NCI-H2107 treated with DMSO at 0.1 percent for 48 hours (cell line): Measurements from ENCODE around the gene C19orf73.

Experiments used
- DNase-seq: peaks from one replicate; lab custom pipeline; 2025; ENCODE audit not compliant: unreplicated experiment; lab: John Stamatoyannopoulos, UW

C19orf73 gene

DNA sequence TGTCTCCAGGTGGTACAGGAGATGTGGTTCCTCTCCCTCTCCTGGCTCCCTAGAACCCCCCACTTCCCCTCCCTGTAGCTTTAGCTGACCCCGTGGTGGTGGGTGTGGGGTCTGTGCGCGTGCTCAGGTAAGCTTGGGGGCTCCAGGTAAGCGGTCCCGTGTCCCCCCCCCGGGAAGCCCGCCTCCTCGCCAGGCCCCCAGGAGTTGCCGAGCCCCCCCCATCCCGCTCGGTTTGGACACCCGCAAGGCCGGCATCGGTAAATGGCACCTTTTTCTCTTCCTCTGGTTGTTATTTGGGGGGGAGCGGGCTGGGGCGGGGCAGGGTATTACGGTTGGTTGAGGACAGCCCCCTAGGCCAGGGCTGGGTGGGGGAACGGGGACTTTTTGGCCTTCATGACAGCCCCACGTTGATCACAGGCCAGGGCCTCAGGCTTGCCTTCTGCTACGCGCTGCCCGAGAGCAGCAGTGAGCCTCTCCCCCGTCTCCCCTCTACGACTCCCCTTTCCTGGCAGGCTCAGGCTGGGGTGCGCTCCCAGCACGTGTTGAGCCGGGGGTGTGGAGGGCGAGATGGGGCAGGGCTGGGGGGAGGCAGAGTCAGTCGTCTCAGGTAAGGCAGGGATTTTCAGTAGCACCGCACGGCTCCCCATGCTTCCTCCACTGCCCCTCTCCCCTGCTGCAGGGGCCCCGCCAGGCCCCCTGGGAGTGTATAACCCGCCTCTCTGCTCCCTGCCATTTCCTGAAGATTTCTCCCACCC lies 15.4 kb downstream of the C19orf73 start:
- no peak for DNase-seq

DNA sequence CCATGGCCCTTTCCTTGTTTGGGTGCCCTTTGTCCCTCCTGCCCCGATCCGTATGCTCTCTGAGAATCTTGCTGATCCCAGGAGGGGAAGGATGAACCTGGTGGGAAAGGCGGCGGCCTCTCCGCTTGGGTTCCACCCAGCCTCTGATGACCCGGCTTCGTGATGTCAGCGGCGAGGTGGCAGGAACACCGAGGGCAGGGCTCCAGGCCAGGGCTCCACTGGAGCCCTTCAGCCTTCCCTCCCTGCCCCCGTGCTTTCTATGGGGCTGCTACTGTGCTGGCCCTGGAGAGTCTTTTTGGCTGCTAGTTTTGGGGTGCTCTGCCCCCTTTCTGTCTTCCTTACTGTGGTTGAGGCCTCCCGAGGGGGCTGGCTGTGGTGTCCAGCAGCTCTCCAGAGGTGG lies 16.6 kb downstream of the C19orf73 start:
- no peak for DNase-seq

DNA sequence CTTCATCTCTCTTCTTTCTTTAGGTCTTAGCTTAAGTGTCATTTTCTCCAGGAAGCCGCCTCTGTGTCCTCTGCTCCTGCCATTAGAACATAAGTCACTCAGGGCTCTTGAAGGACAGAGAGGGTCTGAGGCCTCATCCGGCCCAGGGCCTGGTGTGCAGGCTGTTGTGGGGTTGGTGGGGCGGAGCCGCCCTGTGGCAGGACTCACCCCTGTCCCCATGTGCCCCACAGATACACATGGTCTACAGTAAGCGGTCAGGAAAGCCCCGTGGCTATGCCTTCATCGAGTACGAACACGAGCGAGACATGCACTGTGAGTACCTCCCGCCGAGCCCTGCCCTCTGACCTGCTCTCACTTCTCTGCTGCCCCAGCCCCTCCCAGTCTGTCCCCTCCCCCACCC lies 17.8 kb downstream of the C19orf73 start:
- DNase-seq, result no peak

DNA sequence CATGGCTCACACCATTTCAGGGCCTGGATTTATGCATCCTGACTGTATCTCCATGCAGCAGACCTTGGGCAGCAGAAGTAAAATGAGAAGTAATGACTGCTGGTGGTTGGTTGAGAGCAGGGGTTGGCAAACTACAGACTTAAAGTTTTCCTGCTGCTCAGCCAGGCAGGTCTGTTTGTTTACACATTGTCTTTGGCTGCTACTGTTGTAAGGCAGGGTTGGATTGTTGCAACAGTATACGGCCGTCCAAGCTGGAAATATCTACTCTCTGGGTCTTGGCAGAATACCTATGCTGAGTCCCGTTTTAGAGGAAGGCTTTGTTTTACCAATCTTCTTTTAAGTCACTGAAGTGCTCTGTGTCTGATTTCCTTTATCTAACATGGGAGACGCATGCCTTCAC lies 20.1 kb downstream of the C19orf73 start:
- DNase-seq, result no peak

DNA sequence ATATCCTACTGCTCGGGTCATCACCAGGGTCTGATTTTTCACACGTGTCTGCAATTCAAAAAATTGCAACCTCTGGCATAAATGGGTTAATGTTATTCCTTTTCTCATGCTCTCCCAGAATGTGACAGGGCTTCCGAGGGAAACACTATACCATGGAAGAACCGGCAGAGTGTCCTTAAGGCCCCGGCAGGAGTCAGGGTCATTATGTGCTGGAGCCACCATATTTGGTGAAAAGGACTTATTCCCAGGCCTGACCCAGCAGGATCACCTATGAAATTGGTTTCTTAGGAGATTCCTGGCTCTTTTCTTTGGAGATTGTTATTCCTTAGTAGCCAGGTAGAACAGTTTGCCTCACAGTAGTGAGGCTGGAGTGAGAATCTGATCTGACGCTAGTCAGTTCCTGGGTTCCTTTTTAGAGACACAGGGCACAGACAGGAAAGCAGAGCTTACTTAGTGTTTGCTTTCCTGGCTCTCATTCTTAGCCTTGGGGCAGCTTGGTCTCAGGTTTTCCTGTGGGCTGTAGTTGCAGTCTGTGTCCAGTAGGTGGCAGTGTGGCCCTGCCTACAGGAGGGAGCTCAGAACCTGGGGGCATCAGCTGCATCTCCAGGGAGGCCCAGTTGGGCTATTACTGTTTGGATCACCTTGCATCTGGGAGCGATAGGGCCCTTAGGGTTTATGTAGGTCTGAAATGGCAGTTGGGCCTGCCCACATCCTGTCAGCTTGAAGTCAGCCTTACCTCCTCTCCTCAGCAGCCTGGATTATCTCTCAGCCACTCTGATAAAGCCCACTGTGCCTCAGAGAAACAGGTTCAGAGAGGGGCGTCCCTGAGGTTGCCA lies 21.3 kb downstream of the C19orf73 start:
- peak; percentile 58 for DNase-seq

DNA sequence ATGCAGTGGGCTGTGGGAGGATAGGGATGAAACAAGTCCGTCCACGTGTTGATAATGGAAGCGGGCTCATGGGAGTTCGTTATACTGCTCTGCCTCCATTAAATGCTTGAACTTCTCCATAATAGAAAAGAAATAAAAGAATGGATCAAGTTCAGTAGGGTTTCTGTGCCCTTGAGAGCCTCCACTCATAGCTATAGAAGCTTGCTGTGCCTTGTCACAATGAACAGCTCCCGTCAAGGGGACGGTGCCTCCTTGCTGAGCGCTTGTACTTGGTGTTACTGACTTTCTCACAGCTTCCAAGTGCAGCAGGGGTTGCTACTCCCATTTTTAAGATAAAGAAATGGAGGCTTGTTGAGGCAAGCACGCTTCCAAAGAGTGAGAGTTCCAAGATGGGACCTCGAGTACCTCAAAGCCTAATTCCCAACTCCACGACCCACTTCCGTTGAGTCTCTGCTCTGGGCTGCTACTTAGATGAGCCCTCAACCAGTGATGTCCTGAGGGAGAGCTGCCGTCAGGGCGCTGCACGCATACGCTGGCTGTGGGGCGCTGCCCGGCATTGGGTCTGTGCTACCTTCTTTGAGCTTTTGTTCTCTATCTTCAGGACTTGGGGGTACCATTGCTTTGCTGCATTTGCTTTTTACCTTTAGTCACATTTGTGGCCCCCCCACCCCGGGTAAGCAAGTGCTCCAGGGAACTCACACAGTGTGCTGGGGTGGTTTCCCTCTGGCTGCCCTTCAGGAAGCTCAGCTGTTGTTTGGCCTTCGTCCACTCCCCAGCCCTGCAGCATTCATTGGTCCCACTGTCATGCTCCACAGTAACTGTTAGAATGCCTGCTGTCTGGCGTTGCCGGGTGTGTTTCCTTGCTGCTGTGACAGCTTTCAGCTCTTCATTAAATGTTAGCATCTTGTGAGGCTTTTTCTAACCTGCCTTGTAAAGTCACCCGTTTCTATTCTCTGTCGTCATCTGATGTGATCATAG lies 24.1 kb downstream of the C19orf73 start:
- no peak for DNase-seq

DNA sequence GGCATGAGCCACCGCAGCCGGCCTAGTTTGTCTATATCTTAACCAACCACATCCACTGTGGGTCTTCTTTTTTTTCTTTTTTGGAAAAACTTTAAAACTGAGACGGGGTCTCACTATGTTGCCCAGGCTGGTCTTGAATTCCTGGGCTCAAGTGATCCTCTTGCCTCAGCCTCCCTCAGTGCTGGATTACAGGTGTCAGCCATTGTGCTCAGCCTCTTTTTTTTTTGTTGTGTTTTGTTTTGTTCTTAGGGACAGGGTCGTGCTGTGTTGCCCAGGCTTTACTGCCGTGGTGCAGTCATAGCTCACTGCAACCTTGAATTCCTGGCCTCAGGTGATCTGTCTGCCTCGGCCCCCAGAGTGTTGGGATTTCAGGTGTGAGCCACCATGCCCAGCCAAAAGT lies 26.3 kb downstream of the C19orf73 start:
- no peak for DNase-seq

DNA sequence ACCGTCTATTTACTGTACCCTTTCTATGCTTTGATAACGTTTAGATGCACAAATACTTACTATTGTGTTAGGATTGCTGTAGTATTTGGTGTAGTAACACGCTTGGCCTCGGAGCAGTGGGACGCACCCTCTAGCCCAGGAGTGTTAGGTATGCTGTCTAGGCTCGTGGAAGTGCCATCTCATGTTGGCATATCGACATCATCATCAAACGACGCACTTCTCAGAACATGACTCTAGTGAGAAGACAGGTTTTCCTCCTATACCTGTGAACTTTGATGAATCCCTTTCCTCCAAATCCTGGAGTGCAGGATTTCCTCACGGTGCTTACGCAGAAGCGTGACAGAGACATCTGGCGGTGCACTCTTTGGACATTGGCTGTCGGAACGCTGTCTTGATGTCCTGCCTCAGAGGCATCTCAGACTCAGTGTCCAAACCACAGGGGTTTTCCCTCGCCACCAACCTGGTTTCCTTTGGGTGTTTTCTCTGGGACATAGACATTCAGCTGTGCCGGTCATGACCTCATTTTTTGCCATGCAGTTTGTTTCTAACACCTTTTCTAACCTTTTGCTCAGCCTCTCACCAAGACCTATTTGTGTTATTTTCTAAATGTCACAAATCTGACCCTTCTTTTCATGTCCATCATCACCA lies 27.4 kb downstream of the C19orf73 start:
- no peak for DNase-seq

DNA sequence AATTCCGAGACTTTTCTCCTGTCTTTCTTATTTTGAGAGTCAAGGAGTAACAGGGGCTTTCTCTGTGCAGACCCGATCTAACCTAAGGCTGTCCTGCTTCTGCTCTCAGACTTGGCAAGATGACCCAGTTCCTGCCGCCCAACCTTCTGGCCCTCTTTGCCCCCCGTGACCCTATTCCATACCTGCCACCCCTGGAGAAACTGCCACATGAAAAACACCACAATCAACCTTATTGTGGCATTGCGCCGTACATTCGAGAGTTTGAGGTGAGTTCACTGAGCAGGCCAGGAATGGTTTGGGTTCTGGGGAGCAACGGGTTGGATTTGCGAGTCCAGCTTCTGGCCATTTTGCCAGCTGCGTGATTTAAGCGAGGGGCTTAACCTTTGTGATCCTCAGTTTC lies 32.6 kb downstream of the C19orf73 start:
- DNase-seq, result no peak

DNA sequence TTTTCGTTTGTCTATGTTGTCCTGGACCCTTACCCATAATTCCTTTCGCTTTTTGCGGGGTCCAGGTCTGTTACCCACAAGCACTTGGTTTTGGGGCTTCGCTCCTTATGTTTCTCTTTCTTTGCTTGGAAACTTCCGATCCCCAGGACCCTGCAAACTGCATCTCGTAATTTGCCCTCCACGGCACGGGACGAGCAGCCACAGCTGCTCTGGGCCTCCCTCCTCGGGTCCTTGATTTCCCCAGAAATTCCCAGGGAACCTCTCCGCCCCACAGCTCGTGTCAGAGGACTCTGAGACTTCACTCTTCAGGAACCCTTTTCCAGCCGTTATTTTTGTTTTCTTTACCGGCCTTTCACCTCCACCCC lies 33.1 kb downstream of the C19orf73 start:
- DNase-seq, result no peak

DNA sequence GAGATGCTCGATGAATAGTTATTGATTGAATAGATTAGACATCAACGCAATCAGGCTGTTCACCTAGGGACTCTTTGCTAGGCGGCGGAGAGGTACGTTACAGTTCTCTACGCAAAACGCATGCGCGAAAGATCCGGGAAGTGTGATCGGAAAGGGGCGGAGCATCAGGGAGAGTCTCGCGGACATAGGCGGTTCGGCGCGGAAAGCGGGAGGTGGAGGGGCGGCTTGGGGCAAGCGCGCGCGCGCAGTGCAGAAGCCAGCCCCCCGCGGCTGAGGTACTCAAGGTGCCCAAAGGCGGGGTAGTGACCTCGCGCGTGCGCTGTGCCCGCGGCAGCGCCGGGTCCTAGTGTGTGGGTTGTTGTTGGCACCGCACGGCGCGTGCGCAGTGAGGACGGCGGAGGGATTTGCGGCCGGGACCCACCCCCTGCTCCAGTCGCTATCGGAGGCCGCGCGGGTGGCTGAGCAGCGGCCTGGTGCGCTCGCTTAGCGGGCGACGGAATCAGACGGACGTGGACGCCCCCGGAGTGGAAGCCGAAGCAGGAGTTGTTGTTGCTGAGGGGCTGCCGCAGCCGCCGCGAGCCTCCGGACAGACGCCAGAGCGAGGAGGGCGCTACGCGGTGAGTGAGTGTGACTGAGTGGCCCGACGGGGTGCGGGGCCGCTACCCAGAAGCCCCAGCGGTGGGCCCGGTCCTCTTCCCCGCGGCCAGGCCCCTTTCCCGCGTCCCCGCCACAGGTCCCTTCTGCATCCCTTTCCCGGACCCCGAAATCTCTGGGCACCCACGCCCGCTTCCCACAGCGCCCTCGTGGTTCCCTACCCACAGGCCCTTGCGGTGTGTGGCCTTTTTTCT lies 33.7 kb downstream of the C19orf73 start, which contains the start of gene SNRNP70:
Gene SNRNP70, plus strand, starts transcription at position 432 of the 848 bp plus-strand sequence. CDS start 964 bp downstream, outside the sequence.
- DNase-seq, result peak; percentile 97

DNA sequence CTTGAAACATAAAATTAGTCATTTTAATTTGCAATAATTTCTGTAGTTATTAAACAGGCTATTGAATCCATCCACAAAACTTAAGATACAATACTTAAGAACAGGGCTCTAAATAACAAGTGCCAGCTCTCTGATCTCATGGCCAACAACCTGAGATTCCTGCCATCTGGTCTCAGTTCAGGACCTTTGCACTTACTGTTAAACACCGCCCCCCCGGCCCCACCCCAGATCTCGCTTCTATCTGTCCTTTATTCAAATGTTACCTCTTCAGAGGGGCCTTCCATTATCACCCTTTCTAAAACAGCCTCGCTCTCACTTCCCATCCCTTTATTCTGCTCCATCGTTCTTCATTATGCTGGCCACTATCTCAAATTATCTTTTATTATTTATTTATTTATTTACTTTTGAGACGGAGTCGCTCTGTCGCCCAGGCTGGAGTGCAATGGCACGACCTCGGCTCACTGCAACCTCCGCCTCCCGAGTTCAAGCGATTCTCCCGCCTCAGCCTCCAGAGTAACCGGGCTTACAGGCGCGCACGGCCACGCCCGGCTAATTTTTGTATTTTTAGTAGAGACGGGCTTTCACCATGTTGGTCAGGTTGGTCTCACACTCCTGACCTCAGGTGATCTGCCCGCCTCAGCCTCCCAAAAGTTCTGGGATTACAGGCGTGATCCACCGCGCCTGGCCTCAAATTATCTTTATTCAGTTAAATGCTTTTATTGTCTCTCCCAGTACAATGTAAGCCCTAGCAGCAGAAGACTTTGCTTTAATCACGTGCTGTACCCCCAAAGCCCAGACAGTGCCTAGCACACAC lies 34.5 kb downstream of the C19orf73 start:
- DNase-seq, result no peak

DNA sequence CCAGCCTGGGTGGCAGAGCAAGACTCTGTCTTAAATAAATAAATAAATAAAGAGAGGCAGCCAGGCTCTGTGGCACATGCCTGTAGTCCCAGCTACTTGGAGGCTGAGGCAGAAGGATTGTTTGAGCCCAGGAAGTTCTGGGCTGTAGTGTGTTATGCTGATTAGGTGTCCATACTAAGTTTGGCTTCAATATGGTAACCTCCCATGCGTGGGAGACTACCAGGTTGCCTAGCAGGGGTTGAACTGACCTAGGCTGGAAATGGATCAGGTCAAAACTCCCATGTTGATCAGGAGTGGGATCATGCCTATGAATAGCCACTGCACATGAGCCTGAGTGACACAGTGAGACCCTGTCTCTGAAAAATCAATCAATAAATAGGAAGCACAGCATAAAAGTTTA lies 37.7 kb downstream of the C19orf73 start:
- no peak for DNase-seq

DNA sequence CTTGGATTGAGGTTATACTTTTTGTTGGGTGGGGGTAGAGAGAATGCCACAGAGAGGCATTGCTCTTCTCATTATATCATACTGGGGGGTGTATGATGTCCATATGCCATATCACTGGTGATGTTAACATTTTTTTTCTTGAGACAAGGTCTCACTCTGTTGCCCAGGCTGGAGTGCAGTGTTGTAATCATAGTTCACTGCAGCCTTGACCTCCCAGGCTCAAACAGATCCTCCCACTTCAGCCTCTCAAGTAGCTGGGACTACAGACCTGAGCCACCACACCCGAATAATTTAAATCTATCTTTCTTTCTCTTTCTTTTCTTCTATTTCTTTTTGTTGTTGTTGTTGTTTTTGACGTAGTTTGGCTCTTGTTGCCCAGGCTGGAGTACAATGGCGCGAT lies 38.6 kb downstream of the C19orf73 start:
- DNase-seq, result no peak

DNA sequence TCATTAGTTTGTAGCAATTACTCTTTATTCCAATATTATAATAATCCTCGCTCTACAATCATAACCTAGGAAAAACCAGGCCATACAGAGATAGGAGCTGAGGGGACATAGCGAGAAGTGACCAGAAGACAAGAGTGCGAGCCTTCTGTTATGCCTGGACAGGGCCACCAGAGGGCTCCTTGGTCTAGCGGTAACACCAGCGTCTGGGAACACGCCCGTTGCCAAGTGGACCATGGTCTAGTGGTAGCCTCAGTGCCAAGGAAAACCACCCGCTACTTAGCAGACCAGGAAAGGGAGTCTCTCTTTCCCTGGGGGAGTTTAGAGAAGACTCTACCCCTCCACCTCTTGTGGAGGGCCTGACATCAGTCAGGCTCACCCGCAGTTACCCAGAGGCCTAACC lies 44.1 kb downstream of the C19orf73 start:
- peak; percentile 7 for DNase-seq

DNA sequence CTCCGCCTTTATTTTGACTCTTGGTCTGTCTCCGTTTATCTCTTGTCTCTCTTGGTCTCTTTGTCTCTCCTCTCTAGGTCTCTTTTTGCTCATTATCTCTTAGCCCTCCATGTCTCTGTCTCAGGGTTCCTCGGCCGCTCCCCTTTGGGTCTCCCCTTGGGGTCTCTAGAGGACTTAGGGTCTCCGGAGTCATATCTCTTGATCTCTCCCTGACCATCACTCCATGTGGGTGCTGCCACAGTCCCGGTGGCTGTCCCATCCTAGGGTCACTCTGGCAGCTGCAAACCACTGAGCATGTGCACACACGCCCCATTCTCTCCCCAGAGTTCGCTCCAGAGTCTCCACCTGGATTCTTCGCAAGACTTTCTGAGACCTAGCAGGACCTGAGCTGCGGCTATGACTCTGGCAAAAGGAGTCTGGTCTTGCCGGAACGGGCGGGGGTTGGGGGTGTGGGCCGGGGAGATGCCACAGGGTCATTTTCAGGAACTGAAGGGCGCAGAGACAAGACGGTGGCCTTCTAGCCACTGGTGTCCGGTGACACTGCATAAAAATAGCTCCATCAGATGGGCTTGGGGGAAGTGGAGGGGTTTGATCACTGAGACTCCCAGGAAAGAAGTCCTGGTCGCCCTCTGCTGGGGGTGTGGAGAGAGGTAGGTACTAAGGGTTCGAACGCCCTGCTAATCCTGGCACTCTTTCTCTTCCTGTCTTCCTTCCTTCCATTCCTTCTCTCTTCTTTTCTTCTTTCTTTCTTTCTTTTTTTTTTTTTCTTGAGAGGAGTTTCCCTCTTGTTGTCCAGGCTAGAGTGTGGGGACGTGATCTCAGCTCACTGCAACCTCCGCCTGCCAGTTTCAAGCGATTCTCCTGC lies 45.2 kb downstream of the C19orf73 start:
- no peak for DNase-seq

DNA sequence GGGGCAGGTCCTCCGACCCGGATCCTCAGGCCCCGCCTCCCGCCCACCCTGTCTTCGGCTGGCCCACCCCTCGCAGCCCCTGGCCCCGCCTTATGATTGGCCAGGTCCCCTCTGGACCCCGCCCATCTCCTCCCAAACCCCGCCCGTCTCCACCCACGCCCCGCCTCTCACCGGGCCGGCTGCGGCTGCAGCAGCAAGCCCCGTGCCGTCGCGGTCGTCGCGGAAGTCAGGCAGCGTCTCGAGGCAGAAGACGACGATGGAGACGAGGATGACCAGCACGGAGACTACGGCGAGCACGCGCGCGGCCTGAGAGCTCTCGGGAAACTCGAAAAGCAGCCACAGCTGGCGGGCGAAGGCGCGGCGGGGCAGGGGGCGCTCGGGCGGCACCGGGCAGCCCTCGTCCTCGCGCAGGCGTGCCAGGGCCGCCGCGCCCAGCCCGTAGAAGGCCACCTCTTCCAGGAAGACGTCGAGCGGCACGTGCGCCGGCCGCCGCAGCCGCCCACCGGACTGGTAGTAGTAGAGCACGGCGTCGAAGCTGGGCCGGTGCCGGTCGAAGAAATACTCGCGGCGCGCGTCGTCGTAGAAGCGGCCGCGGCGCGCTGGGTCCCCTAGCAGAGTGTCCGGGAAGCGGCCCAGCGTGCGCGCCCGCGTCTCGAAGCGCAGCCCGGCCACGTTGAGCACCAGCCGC lies 46.9 kb downstream of the C19orf73 start:
- no peak for DNase-seq
